ENCODE data around the gene GNMT.

The GNMT gene

DNA sequence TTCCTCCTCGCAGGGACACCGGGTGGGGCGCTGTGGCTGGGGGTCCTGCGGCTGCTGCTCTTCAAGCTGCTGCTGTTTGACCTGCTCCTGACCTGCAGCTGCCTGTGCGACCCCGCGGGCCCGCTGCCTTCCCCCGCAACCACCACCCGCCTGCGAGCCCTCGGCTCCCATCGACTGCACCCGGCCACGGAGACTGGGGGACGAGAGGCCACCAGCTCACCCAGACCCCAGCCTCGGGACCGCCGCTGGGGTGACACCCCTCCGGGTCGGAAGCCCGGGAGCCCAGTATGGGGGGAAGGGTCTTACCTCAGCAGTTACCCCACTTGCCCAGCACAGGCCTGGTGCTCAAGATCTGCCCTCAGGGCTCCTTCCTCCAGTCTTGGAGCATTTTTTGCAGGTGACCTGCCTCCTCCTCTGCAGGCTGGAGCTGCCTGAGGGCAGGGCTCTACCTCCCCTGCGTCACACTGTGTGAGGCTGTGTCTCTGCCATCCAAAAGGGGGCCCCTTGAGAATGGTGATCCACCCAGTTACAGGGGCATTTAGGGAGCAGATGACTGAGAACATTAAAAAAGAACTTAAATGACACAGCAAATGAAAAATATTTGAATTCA lies 35.2 kb upstream of the GNMT start:
- TF ChIP-seq, protein P1, sequence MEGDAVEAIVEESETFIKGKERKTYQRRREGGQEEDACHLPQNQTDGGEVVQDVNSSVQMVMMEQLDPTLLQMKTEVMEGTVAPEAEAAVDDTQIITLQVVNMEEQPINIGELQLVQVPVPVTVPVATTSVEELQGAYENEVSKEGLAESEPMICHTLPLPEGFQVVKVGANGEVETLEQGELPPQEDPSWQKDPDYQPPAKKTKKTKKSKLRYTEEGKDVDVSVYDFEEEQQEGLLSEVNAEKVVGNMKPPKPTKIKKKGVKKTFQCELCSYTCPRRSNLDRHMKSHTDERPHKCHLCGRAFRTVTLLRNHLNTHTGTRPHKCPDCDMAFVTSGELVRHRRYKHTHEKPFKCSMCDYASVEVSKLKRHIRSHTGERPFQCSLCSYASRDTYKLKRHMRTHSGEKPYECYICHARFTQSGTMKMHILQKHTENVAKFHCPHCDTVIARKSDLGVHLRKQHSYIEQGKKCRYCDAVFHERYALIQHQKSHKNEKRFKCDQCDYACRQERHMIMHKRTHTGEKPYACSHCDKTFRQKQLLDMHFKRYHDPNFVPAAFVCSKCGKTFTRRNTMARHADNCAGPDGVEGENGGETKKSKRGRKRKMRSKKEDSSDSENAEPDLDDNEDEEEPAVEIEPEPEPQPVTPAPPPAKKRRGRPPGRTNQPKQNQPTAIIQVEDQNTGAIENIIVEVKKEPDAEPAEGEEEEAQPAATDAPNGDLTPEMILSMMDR (IDR thresholded peaks at IDR 0.05): no peak

DNA sequence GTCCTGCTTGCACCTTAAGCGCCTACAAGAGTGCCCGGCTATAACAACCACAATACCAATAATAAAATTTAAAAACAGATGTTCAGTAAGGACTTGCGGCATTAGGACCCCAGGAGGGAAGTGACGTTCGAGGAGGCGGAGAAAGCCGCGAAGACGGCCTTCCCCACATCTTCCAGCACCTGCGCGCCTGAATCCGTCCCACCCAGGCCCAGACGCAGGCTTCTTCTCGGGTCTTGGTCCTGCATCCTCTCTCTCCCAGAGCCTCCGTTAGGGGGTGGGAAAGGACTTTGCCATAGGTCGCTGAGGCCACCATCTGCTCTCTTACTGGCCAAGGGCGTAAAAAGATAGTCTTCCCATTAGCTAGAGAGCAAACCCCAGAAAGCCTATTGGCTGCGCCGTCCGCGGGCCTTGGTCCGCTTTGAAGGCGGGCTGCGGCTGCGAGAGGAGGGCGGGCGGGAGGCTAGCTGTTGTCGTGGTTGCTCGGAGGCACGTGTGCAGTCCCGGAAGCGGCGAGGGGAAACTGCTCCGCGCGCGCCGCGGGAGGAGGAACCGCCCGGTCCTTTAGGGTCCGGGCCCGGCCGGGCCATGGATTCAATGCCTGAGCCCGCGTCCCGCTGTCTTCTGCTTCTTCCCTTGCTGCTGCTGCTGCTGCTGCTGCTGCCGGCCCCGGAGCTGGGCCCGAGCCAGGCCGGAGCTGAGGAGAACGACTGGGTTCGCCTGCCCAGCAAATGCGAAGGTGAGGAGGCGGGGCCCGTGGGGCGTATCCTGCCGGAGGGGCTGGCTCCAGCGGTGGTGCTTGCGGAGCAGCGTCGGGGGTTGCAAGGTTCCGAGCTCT lies 31.4 kb upstream of the GNMT start, which contains the start of gene CNPY3:
TSS of gene CNPY3 (plus strand) at position 495 of the 835 bp plus-strand sequence. CDS start at position 586, 91 bp downstream.
- TF ChIP-seq, protein P1 (IDR thresholded peaks at IDR 0.05): no peak

DNA sequence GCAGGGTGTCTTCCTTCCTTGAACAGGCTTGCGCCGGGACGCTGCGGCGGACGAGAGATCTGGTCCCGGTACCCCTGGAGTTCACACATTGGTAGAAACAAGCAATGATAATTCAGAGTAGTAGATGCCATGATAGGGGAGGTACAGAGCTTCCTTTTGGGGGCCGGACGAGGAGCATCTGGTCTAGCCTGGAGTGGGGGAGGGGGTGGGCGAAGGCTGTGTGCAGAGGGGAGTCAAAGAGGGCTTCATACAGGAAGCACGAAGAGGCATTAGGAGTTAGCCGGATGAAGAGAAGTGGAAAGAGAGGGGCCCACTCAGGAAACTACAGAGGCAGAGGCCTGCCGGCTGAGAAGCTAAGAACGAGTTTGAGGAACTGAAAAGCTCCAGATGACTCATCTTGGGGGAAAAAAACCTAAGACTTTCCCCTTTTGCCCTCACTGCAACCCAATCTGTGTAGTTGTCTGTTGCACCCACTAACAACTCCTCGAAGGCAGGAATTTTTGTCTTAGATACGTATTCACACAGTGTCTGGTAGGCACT lies 30.7 kb upstream of the GNMT start:
- TF ChIP-seq, protein P1 (IDR thresholded peaks at IDR 0.05): no peak

DNA sequence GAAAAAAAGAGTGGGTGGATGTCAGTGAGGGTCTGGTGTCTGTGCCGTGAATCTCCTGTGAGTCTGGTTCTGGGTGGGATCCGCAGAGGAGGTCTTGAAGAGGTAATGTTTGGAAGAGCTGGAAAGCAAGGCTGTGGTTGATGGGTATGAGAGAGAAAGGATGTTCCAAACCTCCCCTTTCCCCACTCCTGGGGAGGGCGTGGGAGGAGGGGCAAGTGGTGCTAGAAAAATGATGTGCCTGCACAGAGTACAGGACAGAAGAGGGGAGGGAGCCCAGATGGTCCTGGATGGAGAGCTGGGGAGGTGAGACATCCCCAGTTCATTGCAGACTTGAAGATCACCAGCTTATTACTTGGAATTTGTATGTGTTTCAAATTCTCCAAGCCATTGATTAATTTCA lies 28.1 kb upstream of the GNMT start:
- TF ChIP-seq, protein P1 (IDR thresholded peaks at IDR 0.05): no peak

DNA sequence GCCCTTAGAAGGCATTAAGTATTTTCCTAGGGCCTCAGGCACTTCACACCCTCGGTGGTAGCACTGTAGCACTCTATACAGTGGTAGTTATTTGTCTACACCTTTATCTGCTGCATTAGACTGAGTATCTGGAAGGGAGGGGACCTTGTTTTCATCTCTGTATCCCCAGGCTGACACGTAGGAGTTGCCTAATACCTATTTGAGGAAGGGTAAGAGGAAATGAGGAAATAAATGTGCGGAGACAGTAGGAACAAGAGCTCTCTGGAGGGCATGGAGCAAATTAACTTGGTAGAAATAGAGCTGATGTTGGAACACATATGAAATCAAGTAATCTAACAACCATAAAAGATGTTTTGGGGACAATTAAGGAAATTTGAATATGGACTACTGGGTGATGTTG lies 27.3 kb upstream of the GNMT start:
- TF ChIP-seq, protein P1 (IDR thresholded peaks at IDR 0.05): no peak

DNA sequence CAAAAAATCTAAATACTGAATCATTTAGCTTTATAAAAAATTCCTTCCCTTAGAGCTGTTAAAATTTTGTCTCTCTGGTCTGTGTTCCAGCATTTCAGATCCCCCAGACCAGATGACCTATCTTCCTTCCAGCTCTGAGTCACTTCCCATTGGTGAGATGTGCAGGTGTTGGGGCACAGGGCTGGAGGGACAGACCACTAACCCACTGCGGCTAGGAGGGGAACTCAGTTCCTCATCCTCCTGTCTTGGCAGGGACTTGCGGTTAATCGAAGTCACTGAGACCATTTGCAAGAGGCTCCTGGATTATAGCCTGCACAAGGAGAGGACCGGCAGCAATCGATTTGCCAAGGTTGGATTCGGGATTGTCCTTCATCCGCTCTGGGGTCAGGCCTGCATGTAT lies 25.2 kb upstream of the GNMT start:
- TF ChIP-seq, protein P1 (IDR thresholded peaks at IDR 0.05): no peak

DNA sequence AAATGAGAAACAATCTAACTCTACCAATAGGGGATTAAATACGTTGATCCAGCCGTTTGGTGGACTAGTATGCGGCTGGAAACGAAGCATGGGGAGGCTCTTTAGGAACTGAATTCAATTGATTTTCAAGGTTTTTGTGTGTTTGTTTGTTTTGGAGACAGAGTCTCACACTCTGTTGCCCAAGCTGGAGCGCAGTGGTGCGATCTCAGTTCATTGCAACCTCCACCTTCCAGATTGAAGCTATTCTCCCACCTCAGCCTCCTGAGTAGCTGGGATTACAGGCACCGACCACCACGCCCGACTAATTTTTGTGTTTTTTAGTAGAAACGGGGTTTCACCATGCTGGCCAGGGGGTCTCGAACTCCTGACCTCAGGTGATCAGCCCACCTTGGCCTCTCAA lies 24.2 kb upstream of the GNMT start:
- TF ChIP-seq, protein P1 (IDR thresholded peaks at IDR 0.05): no peak
